T-helper 2 cell treated with Interferon-gamma antibody and Interleukin-4, amounts not matched to agents 5 μg/mL and 100 μg/mL, for 36 hours (primary cell): ENCODE data around the gene PRAC2.
A peak's percentile ranks its signal among the peaks of the same experiment; 100 is the strongest.
"Not testable (repeated sequence)": the region's sequence is repeated elsewhere in the genome, so short reads cannot be mapped to it uniquely, and the experiment has no call there.

Source experiments
- DNase-seq: peaks from one replicate; pipeline ENCODE4 v3.0.0; 2021; ENCODE audit warnings: low spot score
- H3K27ac Mint-ChIP-seq: one replicate; pipeline ENCODE4 v1.8.0; 2021; ENCODE audit warnings: mild to moderate bottlenecking, mixed read lengths
- H3K27me3 Mint-ChIP-seq: one replicate; pipeline ENCODE4 v1.8.0; 2021; ENCODE audit warnings: low read depth, mixed read lengths
- H3K36me3 Mint-ChIP-seq: one replicate; pipeline ENCODE4 v1.8.0; 2021; ENCODE audit warnings: low read depth, mixed read lengths
- H3K4me1 Mint-ChIP-seq: one replicate; pipeline ENCODE4 v1.8.0; 2021; ENCODE audit warnings: low read depth, mixed read lengths
- H3K4me3 Mint-ChIP-seq: one replicate; pipeline ENCODE4 v1.8.0; 2022; ENCODE audit warnings: mild to moderate bottlenecking, moderate library complexity, mixed read lengths
- H3K9me3 Mint-ChIP-seq: one replicate; pipeline ENCODE4 v1.8.0; 2021; ENCODE audit warnings: mixed read lengths

PRAC2 gene

DNA sequence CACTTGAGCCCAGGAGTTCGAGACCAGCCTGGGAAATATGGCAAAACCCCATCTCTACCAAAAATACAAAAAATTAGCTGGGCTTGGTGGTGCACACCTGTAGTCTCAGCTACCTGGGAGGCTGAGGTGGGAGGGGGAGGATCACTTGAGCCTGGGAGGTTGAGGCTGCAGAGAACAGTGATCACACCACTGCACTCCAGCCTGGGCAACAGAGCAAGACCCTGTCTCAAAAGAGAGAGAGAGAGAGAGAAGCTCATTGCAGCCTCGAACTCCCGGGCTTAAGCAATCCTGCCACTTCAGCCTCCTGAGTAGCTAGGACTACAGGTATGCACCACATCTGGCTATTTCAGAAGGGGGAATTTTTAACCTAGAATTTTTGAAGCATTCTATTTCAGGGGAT lies 6.4 kb upstream of the PRAC2 start:
- not testable (repeated sequence) for H3K4me1 Mint-ChIP-seq, H3K27ac Mint-ChIP-seq, H3K9me3 Mint-ChIP-seq, DNase-seq, H3K4me3 Mint-ChIP-seq, H3K36me3 Mint-ChIP-seq
- peaks cover 80% of the 10 kb centered on the region for H3K27me3 Mint-ChIP-seq

DNA sequence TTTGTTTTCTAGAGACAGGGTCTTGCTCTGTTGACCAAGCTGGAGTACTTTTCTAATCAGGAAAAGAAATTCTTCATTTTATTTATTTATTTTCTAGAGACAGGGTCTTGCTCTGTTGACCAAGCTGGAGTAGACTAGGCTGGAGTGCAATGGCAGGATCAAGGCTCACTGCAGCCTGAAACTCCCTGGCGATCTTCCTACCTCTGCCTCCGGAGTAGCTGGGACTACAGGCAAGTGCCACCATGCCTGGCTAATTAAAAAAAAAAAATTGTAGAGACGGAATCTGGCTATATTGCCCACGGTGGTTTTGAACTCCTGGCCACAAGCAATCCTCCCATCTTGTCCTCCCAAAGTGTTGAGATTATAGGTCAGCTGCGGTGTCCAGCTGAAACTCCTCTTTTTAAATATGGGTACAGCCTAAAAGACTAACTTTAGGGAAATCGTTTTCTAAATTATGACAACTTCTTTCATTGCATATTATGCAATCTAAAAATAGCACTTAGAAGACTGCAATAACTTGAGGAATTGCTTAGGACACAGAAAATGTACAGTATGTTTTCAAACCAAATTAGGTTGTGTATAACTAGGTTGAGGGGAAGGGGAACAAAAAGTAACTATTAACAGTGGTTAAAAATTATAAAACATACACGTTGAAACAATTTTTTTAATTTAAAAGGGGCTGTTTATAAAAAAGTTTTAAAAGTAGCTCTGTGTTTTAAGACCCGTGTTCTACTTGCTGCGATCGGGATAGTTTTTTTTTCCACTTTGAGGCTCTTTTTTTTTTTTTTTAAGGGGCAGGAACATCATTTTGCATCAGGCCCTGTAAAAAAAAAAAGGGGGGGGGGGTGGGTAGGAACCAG lies 5.4 kb upstream of the PRAC2 start:
- H3K36me3 Mint-ChIP-seq: no peaks in the 10 kb centered on the region
- H3K27ac Mint-ChIP-seq: peak overlapping the region; percentile 78
- H3K4me3 Mint-ChIP-seq: no peak overlapping the region
- no peak for DNase-seq
- no peaks in the 10 kb centered on the region for H3K9me3 Mint-ChIP-seq
- peaks cover 85% of the 10 kb centered on the region for H3K27me3 Mint-ChIP-seq
- peaks cover 4% of the 10 kb centered on the region for H3K4me1 Mint-ChIP-seq

DNA sequence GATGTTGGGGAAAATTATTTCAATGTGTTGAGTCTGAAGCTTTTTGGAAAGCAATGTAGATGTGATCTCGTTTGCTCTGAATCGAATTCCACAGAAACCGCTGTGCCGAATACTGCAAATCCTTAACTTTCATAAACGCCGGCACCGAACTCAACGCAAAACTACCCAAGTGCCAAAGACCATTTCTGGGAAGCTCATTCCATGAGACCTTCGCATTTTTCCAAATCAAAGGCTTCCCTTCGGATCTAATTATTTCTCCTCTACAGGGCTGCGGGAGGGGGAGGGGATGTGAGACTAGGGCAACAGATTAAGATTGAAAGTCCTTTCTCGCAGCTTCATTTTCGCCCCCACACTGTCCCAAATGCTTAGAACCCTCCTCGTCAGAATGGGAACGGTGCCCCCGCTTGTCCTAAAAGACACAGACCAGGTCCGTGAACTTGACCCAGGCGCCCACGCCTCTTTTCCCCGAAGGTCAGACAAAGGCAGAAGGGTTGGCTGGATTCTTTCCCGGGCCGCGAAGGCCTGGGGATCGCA lies 4.7 kb upstream of the PRAC2 start:
- H3K27ac Mint-ChIP-seq: peak overlapping the region; percentile 41
- H3K9me3 Mint-ChIP-seq: no peaks in the 10 kb centered on the region
- peaks cover 90% of the 10 kb centered on the region for H3K27me3 Mint-ChIP-seq
- DNase-seq: no peak
- no peak overlapping the region for H3K4me3 Mint-ChIP-seq
- H3K4me1 Mint-ChIP-seq: peaks cover 5% of the 10 kb centered on the region
- no peaks in the 10 kb centered on the region for H3K36me3 Mint-ChIP-seq

DNA sequence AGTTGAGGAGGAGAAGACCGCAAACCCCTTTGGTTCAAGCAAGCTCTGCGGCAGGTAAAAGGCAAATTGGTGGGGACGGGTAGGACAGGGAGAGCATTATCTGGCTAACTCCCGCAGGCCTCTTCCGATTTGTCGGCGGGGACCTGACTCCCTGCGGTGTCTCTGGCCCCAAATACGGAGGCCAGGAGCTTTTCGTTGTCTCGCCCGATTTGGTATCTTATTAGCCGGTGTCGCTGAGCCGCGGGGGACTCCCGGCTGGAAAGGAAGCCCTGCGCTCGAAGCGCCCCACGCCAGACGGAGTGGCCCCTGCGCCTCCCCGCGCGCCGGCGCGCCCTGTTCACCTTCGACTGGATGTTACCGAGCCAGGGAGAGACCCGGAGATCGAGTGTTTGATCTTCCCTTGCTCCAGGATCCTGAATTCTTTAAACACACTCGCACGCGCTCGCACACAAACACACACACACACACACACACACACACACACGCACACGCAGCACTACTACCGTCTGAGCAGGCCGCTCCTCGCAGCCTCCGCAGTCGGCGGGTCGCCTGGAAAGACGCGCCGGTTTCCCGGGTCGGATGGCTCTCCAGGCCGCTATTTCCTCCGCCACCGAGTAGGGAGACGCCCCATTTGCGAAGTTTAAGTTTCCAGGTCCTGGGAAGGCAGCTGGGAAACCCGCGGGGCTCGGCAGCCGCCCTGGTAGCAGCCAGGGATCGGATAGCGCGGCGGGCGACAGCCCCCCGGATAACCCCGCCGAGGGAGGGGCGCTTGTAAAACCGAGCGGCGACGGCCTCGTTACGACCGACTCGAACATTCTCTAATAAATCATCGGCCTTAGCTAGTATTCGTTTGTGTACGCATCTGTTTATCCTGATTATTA lies 4.0 kb upstream of the PRAC2 start:
- Mint-ChIP-seq H3K27me3 (peaks cover 93% of the 10 kb centered on the region), H3K4me1 (peaks cover 8% of the 10 kb centered on the region), H3K36me3 (no peaks in the 10 kb centered on the region), H3K4me3 (no peak overlapping the region), H3K9me3 (no peaks in the 10 kb centered on the region), H3K27ac (peak overlapping the region; percentile 62)
- DNase-seq: no peak

DNA sequence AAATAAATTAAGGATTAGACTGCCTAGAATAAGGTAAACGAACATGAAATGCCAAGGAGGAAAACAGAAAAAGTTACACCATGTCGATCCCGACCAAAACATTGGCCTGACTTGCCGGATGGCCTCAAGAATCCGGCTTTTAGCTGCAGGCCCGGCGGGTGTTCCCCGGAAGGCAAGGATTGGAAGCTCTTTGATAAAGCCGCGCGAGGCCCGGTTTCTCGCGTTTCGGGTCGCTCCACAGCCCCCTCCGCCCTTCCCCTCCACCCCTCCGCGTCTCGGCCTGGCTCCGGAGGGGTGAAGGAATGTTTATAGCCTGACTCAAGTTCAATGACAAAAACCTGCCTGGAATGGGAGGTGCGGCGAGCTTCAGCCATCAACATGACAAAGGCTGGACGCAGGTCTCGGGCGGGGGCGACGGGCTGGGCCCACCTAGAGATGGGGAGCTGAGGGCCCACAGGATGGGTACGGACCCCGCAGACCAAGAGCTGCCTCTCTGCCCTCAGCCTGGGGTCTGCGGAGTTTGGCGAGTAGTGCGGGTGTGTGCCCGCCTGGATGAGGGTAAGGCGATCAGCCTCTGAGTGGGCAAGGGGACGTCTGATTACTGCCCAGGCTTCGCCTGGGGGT lies 3.2 kb upstream of the PRAC2 start:
- no peak for DNase-seq
- peaks cover 94% of the 10 kb centered on the region for H3K27me3 Mint-ChIP-seq
- no peak overlapping the region for H3K4me3 Mint-ChIP-seq
- H3K27ac Mint-ChIP-seq: peak overlapping the region; percentile 75
- no peaks in the 10 kb centered on the region for H3K36me3 Mint-ChIP-seq
- H3K4me1 Mint-ChIP-seq: peaks cover 14% of the 10 kb centered on the region
- no peaks in the 10 kb centered on the region for H3K9me3 Mint-ChIP-seq

DNA sequence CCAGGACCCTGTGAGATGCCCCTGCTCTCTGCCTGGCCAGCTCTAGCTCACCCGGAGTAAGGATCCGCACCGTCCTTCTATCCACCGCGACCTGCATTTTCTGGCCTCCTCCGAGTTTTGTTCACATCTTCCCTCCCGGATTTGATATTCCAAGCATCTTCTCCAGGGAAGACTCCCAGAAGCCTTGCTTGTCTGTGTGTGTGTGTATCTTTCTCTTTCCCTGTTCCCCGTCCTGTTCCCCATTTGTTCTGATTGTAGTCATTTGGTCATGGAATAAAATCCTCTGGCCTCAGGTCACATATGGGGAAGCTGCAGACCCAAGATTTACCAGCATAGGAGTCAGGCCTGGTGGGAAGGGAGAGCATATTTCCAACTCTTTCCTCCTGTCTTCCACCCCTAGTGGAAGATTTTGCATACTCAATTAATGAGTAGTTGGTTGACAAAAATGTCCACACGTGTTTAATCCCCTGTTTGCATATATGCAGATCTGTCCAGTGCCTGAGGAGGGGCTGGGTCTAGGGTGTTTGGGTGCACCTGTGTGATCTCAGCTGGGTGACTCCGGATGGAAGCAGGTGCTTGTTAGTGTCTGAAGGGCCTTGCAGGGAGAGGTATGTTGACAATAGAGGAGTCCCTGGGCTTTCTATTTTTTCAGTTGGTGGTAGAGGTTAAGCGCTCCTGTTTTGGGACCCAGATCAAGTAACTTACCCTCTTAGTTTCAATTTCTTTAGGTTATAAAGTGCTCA lies 2.5 kb upstream of the PRAC2 start:
- peak overlapping the region; percentile 75 for H3K27ac Mint-ChIP-seq
- no peak for DNase-seq
- peaks cover 94% of the 10 kb centered on the region for H3K27me3 Mint-ChIP-seq
- H3K36me3 Mint-ChIP-seq: no peaks in the 10 kb centered on the region
- H3K9me3 Mint-ChIP-seq: no peaks in the 10 kb centered on the region
- peaks cover 15% of the 10 kb centered on the region for H3K4me1 Mint-ChIP-seq
- no peak overlapping the region for H3K4me3 Mint-ChIP-seq

DNA sequence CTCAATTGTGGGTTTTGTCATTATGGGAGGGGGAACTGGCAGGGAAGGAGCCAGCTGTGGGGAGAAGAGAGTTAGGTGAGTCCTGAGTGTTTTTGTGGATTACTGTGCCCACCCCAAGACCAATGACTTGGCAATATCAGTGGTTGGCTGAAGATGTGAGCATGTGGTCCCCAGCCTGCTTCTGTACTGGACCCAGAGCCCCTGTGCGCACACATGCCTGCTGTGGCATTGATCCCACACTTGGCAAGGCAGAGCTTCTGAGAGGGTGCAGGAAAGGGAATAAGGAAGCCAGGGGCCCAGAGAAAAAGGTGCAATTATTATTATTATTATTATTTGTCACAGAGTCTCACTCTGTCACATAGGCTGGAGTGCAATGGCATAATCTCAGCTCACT lies 2.0 kb upstream of the PRAC2 start:
- Mint-ChIP-seq H3K4me1 (peaks cover 15% of the 10 kb centered on the region), H3K27me3 (peaks cover 96% of the 10 kb centered on the region), H3K27ac (no peak overlapping the region), H3K4me3 (no peak overlapping the region), H3K36me3 (no peaks in the 10 kb centered on the region), H3K9me3 (no peaks in the 10 kb centered on the region)
- DNase-seq: no peak

DNA sequence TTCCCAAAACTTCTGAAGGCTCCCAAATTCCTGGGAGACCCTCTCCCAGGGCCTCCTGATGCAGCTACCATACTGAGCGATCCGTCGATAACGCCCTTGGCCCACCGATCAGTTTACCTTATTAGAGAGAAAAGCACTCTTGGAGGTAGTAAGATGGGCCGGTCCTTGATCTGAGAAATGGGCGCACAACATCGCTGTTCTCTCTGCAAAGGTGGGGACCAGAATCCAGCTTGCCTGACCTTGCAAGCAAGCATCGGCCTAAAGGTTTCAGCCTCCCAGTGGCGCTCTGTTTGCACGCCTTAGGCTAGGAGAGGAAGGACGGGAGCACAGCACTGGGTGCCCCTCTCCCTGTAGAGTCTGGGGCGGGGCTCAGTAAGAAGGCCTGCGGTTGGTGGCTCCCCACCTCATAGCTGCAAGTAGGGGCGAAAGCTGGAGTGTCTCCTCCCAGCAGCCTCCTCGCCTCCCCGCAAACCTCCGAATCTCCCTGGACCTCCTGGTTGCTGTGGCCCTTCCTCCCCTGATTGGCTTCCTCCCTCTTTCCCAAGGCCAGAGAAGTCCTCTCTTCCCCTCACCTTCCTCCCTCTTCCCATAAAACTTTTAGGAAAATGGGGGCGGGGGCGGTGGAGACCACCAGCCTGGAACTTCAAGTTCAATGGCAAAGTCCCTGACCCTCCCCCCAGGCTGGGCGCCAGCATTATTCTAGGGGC lies 631 bp upstream of the PRAC2 start, which contains the start of gene PRAC1:
Gene PRAC1 (minus strand): TSS at position 318 of the 707 bp plus-strand sequence. CDS start 126 bp downstream, at position 192.
- Mint-ChIP-seq H3K4me1 (peaks cover 15% of the 10 kb centered on the region), H3K36me3 (no peaks in the 10 kb centered on the region), H3K4me3 (peak within 1 kb of the TSS; percentile 34), H3K27ac (no peak within 1 kb of the TSS), H3K27me3 (peaks cover 97% of the 10 kb centered on the region), H3K9me3 (no peaks in the 10 kb centered on the region)
- DNase-seq: no peak

DNA sequence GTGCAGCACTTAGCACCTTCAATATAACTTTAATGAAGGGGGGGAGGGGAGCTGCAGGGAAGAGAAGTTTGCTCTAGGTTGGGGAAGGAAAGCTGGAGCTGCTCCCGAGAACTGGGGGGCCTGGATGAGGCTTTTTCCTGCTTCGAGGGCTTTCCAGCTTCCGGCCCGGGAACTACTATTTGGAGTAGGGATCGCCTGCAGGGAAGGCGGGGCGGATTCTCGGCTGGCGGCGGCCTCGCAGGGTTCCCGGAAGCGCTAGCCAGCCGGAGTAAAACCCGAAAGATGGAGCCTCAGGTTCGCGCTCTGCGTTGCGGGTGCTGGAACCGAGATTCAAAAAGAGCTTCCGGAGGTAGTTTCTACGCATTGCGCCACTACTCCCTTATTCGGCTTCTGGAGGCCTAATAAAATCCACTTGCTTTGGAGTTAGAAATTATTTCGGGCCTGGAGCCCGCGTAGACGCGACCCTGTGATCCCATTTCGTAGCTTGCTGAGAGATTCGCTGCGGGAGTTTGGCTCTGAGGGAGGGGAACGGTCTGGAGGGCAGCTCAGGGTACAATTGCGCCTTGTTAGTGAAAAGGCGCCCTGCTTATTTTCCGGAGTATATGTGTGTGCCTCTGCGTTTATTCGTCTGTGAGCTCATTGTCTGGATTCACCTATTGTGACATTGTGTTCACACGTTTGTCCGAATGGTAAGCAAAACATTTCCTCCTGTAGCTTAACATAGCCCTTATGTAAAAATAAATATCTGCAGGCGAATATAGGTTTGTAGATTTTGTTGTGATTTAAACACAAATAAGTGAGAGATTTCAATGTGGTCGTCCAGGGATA lies 652 bp downstream of the PRAC2 start:
- peaks cover 97% of the 10 kb centered on the region for H3K27me3 Mint-ChIP-seq
- no peaks in the 10 kb centered on the region for H3K36me3 Mint-ChIP-seq
- DNase-seq: no peak
- no peaks in the 10 kb centered on the region for H3K9me3 Mint-ChIP-seq
- peak overlapping the region; percentile 62 for H3K27ac Mint-ChIP-seq
- peak overlapping the region; percentile 58 for H3K4me3 Mint-ChIP-seq
- peaks cover 12% of the 10 kb centered on the region for H3K4me1 Mint-ChIP-seq

DNA sequence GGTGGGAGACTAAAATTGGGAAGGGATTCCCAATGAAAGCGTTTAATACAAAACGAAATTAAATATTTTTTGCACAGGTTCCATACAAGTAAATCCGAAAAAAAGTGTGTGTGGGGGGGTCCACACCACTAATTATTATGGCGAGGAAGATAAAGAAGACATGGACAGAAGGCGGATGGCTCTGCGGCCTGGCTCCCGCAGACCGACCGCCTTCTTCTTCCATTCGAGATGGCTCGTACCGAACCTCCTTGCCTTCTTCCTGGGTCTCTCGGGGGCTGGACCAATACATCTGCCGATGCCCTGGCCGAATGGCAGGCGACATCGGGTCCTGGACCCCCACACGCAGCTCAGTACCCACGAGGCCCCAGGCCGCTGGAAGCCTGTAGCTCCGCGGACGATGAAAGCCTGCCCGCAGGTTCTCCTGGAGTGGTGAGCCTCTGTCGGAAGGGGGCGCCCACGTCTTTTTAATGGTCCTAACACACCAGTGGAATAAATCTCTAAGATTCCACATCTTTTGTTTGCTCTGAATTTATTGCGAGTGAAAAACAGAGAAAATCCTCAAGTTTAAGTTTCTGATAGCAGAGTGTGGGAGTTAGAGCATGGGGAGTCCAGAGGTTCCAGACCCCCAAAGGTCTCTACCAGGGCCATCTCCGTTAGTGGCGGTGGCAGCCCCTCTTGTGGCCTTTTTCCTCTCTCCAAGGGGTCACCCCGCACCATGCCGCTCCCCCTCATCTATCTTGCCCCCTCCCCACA lies 1.4 kb downstream of the PRAC2 start:
- Mint-ChIP-seq H3K4me3 (peak overlapping the region; percentile 64), H3K27me3 (peaks cover 96% of the 10 kb centered on the region), H3K27ac (peak overlapping the region; percentile 79), H3K36me3 (no peaks in the 10 kb centered on the region), H3K4me1 (peaks cover 14% of the 10 kb centered on the region), H3K9me3 (no peaks in the 10 kb centered on the region)
- DNase-seq: peak; percentile 59

DNA sequence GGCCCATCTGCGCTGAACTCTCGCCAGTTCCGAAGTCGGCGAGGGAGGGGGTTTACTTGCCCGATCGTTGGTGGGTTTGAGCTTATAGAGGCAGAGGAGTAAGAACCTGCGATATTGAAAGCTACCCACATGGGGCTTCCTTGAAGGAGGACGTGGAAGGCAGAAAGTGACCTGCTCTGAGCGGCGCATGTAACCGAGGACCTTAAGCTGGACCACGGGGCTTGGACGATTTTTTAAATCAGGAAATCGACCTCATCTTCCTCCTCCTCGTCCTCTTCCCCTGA lies 2.0 kb downstream of the PRAC2 start:
- H3K9me3 Mint-ChIP-seq: no peaks in the 10 kb centered on the region
- no peaks in the 10 kb centered on the region for H3K36me3 Mint-ChIP-seq
- peaks cover 96% of the 10 kb centered on the region for H3K27me3 Mint-ChIP-seq
- no peak for DNase-seq
- peaks cover 16% of the 10 kb centered on the region for H3K4me1 Mint-ChIP-seq
- H3K27ac Mint-ChIP-seq: peak overlapping the region; percentile 72
- H3K4me3 Mint-ChIP-seq: peak overlapping the region; percentile 26
